ENCODE measurements around the gene SOX21.

Gene SOX21

DNA sequence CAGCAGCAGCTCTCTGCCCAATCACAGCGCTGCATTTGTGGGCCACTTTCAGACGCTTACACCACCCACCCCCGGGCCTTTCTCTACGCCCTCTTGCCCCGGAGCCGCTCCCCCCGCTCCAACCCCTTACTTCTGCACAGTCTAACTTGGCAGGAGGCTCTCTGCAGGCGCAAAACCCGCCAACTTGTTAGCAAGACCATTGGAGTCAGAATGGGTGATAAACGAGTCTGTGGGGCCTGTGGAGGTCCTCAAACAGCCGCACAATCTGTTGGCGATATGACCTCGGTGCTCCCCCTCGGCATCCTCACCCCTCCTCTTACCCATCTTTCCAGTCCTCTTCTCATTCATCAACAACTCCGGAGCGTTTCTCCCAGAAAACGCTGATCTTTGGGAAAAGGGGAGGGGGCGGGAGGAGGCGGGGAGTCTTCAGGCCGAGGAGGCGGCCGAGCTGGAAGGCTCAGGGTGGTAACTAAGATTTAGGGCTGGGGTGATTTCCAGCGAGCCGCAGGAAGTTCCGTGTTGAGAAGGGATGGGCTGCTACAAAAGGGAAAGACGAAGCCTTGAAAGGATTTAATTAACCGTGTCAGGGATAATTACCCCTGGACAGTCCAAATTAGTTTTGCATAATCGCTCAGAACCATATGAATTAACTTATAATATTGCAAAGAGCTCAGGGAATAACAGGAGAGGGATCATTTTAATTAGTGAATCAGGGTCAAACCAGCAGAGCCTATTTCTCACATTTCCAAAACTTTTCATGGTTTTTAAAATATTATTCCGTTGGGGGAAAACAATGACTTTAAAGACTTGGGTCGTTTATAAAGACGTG is 4.1 kb downstream of the SOX21 start:
- H3K27me3 ChIP-seq (ENCODE audit: insufficient read depth, low read length), result peaks cover 95% of the 10 kb centered on the region
- H3K4me3 ChIP-seq (ENCODE audit: low read length), result peak overlapping the region; percentile 77
- H3K4me1 ChIP-seq (ENCODE audit: insufficient read depth, low read length), result peaks cover 48% of the 10 kb centered on the region
- H3K9ac ChIP-seq (ENCODE audit: low read depth, low read length), result peak overlapping the region; percentile 73
- peak overlapping the region; percentile 95; the same call in 1 of the 2 replicates for H3K27ac ChIP-seq (ENCODE audit: low read depth, low read length)
- H3K36me3 ChIP-seq (ENCODE audit: insufficient read depth, low read length), result no peaks in the 10 kb centered on the region
- no peaks in the 10 kb centered on the region for H3K9me3 ChIP-seq (ENCODE audit: insufficient read depth, low read depth, low read length)
- under 1% methylated on average over 30 of the region's 31 CpGs for WGBS

DNA sequence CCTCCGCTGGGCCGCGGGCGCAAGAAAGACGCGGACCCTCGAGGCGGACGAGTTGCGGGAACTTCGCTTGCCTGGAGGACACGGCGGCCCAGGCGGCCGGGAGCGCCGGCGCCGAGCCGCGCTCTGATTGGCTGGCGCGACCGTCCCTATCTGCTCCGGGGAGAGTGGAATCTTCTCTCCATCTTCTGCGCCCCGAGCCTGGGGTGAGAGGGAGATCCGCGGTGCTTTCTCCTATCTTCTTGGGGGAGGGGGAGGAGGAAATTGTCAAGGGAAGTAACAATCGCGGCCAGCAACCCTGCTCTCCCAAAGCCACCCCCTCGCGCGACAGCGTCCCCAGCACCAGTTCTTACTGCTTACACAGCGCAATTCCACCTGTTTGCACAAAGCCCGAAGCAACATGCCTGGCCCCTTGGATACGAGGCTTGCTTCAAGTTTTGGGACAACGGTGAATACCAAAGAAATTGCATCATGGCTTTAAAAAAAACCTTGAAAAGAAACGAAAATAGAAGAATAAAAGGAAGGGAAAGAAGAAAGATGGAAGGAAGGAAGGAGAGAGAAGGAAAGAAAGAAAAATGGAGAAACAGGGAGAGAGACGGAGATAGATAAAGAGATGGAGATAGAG is 4.8 kb downstream of the SOX21 start:
- Histone ChIP-seq H3K36me3 (ENCODE audit: insufficient read depth, low read length) (no peaks in the 10 kb centered on the region), H3K27me3 (ENCODE audit: insufficient read depth, low read length) (peaks cover 95% of the 10 kb centered on the region), H3K9me3 (ENCODE audit: insufficient read depth, low read depth, low read length) (no peaks in the 10 kb centered on the region), H3K4me3 (ENCODE audit: low read length) (peak overlapping the region; percentile 77), H3K4me1 (ENCODE audit: insufficient read depth, low read length) (peaks cover 50% of the 10 kb centered on the region), H3K27ac (ENCODE audit: low read depth, low read length) (peak overlapping the region; percentile 95), H3K9ac (ENCODE audit: low read depth, low read length) (peak overlapping the region; percentile 73)
- under 1% methylated on average over 41 of the region's 41 CpGs for WGBS

DNA sequence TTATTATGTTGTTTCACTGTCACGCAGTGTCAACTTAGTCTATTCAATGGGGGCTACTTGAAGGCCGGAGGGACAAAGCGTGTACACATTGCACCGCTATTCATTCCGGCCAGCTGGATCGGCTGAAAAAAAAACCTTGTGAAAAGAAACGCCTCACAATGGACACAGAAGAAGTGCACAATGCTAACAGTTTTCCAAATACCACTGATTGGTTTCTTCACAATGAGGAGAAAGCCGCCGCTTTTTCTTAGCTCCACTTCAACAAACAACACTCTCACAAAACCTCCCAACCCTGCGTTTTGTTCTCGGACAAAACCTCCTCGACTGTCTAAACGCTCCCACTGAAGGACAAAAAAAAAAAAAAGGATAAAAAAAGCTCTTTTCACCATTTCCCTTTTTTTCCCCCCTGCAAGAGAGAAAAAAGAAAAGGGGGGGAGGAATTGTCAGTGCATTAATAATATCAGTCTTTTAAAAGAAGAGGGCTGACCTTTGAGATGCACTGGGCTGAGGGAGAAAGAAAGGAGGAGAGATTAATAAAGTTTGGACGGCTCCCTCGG is 5.4 kb downstream of the SOX21 start:
- WGBS, result 2% methylated on average over 15 of the region's 15 CpGs
- H3K36me3 ChIP-seq (ENCODE audit: insufficient read depth, low read length), result no peaks in the 10 kb centered on the region
- H3K27me3 ChIP-seq (ENCODE audit: insufficient read depth, low read length), result peaks cover 95% of the 10 kb centered on the region
- peak overlapping the region; percentile 73 for H3K9ac ChIP-seq (ENCODE audit: low read depth, low read length)
- H3K4me3 ChIP-seq (ENCODE audit: low read length), result peak overlapping the region; percentile 77
- H3K27ac ChIP-seq (ENCODE audit: low read depth, low read length), result peak overlapping the region; percentile 95
- no peaks in the 10 kb centered on the region for H3K9me3 ChIP-seq (ENCODE audit: insufficient read depth, low read depth, low read length)
- H3K4me1 ChIP-seq (ENCODE audit: insufficient read depth, low read length), result peaks cover 54% of the 10 kb centered on the region

DNA sequence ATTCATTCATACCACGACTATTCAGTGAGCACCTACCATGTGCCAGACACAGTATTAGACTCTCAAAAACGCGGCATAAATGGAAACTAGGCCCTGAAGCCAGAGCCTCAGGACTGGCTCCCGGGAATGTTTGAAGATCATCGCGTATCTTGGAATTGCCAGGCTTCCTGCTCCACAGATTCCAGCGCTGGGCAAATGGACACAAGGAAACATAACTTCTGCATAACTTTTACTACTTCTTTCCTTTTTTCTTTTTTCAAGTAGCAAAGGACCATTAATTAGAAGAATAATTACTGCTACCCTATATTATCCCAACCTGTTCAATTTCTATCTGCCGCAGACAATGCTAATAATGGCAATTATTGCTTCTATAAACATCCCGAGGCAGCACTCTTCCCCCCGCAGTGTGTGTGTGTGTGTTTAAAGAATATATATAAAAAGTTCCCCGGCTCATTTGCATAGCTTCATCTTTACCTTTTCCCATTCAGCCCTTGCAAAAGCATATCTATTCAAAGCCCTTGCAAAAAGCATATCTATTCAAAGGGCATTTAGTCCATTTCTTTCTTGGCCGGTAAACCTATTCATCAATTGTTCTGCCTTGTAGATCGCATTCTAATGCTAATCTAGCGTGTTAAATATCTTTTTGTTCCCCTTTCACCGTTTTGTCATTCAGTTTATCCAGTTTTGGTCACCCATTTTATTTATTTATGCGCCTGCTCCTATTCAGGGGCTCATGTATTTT is 6.1 kb downstream of the SOX21 start:
- H3K4me3 ChIP-seq (ENCODE audit: low read length), result peak overlapping the region; percentile 77

DNA sequence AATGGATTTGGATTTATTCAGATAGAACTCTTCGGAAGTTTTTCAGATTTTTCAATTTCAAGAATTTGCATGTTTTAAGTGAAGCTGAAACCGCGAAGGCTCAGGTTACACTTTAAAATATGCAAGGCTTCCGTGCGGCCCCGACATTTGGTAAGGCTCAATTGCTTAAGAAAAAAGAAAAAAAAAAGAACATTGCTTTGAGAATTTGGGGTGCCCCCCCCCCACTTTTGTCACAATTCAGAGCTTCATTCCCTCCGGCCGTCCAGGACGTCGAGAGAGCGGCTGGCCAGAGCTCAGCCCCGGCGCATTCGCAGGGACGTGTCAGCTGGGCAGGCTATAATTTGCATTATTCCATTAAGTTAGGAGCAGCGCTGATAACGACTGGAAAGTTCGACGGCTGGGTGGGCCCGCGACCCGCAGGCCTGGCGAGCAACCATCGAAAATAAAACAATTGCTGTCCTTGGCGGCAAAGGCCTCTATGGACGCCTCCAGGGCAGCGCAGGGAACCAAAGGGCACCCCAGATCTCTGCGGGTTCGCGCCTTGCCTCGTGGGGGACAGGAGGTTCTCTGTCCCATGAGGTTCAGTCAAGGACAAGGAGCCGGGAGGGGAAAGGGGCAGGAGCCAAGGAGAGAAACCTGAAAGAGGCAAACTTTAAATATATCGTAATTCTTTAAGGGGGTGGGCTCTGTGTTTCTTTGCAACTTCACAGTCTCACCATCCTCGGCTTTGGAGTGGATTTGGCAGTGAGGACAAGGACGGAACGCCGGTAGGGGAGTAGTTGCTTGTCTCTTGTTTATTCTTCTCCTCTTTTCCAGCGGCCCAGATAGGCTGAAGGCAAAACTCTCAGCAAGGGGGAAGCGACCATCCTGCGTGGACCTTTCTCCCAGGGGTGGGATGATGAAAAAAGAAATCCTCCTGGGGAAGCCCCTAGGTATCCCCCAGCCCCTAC is 7.0 kb downstream of the SOX21 start:
- WGBS, result 4% methylated on average over 37 of the region's 40 CpGs
- peak overlapping the region; percentile 46; the same call in 1 of the 2 replicates for H3K9ac ChIP-seq (ENCODE audit: low read depth, low read length)
- H3K9me3 ChIP-seq (ENCODE audit: insufficient read depth, low read depth, low read length), result no peaks in the 10 kb centered on the region
- H3K4me3 ChIP-seq (ENCODE audit: low read length), result peak overlapping the region; percentile 77
- peaks cover 98% of the 10 kb centered on the region for H3K27me3 ChIP-seq (ENCODE audit: insufficient read depth, low read length)
- peaks cover 55% of the 10 kb centered on the region for H3K4me1 ChIP-seq (ENCODE audit: insufficient read depth, low read length)
- no peaks in the 10 kb centered on the region for H3K36me3 ChIP-seq (ENCODE audit: insufficient read depth, low read length)
- peak overlapping the region; percentile 95; the same call in 1 of the 2 replicates for H3K27ac ChIP-seq (ENCODE audit: low read depth, low read length)

More for the DNA sequence above, 6.1 kb downstream of the SOX21 start:
- Histone ChIP-seq H3K36me3 (ENCODE audit: insufficient read depth, low read length) (no peaks in the 10 kb centered on the region), H3K9ac (ENCODE audit: low read depth, low read length) (no peak overlapping the region; the same call in 1 of the 2 replicates), H3K27me3 (ENCODE audit: insufficient read depth, low read length) (peaks cover 96% of the 10 kb centered on the region), H3K9me3 (ENCODE audit: insufficient read depth, low read depth, low read length) (no peaks in the 10 kb centered on the region), H3K27ac (ENCODE audit: low read depth, low read length) (peak overlapping the region; percentile 95), H3K4me1 (ENCODE audit: insufficient read depth, low read length) (peaks cover 56% of the 10 kb centered on the region)
- WGBS, result 2% methylated on average over 14 of the region's 16 CpGs

DNA sequence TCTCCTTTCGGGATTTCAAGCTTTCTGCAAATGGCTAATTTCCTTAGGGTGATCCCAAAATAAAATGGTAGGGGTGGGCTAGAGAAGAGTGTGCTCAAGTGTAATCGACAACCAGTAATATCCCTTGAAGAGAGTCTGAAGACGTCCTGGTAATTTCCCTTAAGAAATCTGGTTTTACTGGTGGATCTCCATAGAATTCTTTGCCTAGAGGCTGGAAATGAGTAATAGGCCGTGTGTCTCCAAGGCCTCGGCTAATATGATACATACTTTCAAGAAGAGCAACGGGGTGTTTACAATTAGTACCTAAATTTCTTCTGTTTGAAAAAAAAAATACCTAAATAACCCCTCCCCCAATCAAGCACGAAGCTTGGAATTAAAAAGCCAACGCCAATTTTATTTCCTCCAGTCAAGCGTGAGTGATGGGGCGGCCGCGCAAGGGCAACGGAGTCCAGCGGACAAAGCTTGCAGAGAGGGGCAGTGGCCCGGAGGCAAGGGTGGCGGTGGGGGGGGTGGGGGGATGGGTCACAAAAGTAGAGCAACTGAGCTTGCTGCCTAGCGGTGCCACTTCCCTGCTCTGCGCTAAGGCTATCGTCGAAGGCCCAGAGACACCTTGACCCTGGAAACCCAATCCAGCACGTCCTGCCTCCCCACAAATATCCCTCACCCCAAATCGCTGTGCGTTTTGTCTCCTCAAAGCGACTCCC is 7.8 kb downstream of the SOX21 start:
- Histone ChIP-seq H3K4me1 (ENCODE audit: insufficient read depth, low read length) (peaks cover 47% of the 10 kb centered on the region), H3K9me3 (ENCODE audit: insufficient read depth, low read depth, low read length) (no peaks in the 10 kb centered on the region), H3K4me3 (ENCODE audit: low read length) (peak overlapping the region; percentile 77), H3K27me3 (ENCODE audit: insufficient read depth, low read length) (peaks cover 98% of the 10 kb centered on the region), H3K36me3 (ENCODE audit: insufficient read depth, low read length) (no peaks in the 10 kb centered on the region), H3K9ac (ENCODE audit: low read depth, low read length) (no peak overlapping the region), H3K27ac (ENCODE audit: low read depth, low read length) (no peak overlapping the region; the same call in 1 of the 2 replicates)
- WGBS, result 2% methylated on average over 22 of the region's 24 CpGs

DNA sequence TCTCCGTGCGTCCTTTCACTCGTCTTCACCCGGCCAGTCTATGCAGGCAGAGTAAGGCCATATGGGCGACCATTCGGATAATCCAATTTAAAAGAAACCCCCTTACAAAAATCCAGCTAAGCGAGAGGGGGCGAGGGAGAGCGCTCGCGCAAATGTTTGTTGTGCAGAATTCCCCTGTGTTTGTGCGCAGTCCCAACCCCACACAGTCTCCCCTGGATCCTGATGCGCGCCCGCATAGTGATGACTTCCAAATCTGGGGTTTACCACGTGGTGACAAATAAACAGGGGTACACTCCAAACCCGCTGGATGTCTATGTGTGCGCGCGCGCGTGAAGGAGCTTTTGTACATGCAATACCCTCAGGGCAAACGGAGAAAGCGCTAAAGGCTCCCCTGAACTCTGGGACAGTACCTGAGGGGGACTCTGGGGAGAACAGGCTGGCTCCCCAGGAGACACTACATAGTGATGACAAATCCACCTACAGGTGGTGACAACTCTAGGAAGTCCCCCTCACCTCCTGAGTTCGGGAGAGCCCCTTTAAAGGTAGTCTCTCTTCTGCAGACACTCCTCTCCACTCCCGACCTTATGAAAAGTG is 8.5 kb downstream of the SOX21 start:
- peaks cover 98% of the 10 kb centered on the region for H3K27me3 ChIP-seq (ENCODE audit: insufficient read depth, low read length)
- peaks cover 40% of the 10 kb centered on the region for H3K4me1 ChIP-seq (ENCODE audit: insufficient read depth, low read length)
- 3% methylated on average over 26 of the region's 26 CpGs for WGBS
- H3K27ac ChIP-seq (ENCODE audit: low read depth, low read length), result no peak overlapping the region
- no peaks in the 10 kb centered on the region for H3K9me3 ChIP-seq (ENCODE audit: insufficient read depth, low read depth, low read length)
- H3K9ac ChIP-seq (ENCODE audit: low read depth, low read length), result no peak overlapping the region; the same call in 1 of the 2 replicates
- H3K36me3 ChIP-seq (ENCODE audit: insufficient read depth, low read length), result no peaks in the 10 kb centered on the region
- H3K4me3 ChIP-seq (ENCODE audit: low read length), result peak overlapping the region; percentile 56

DNA sequence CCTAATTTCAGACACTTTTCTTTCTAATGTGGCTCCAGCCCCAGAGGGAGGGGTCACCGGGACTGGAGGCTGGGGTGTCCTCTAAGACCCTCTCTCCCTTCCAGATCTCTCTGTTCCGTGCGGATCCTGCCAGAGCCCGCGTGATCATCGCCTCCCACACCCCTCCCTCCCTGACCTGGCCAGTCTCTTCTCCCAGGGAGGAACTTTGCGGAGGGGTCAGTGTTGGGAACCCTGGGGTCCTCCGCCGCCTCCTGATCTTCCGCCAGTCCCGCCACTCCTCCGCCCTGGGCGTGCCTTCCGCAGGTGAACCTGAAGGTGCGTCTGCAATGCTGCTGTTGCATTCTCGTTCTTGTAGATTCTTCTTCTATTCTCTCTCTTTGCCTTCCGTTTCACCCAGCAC is 9.1 kb downstream of the SOX21 start:
- no peaks in the 10 kb centered on the region for H3K9me3 ChIP-seq (ENCODE audit: insufficient read depth, low read depth, low read length)
- H3K27me3 ChIP-seq (ENCODE audit: insufficient read depth, low read length), result peaks cover 96% of the 10 kb centered on the region
- H3K4me3 ChIP-seq (ENCODE audit: low read length), result peak overlapping the region; percentile 56

DNA sequence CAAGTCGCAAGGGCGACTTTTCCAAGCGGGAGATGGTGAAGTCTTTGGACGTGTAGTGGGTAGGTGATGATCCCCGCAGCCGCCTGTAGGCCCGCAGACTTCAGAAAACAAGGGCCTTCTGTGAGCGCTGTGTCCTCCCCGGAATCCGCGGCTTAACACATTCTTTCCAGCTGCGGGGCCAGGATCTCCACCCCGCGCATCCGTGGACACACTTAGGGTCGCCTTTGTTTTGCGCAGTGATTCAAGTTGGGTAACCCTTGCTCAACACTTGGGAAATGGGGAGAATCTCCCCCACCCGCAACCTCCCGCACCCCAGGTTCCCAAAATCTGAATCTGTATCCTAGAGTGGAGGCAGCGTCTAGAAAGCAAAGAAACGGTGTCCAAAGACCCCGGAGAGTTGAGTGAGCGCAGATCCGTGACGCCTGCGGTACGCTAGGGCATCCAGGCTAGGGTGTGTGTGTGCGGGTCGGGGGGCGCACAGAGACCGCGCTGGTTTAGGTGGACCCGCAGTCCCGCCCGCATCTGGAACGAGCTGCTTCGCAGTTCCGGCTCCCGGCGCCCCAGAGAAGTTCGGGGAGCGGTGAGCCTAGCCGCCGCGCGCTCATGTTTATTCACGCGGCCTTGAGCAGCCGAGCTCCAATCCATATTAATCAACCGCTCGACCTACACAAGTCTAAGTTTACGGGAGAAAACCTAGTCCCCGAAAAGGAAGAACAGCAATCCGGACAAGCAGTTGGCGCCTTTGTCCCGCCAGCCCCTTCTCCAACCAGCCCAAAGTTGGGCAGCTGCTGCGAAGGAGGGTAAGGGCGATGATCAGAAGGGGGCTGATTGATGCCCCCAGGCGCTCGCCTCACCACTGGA is 9.9 kb downstream of the SOX21 start:
- peak overlapping the region; percentile 57 for H3K9ac ChIP-seq (ENCODE audit: low read depth, low read length)
- 6% methylated on average over 60 of the region's 60 CpGs for WGBS
- no peaks in the 10 kb centered on the region for H3K36me3 ChIP-seq (ENCODE audit: insufficient read depth, low read length)
- peaks cover 90% of the 10 kb centered on the region for H3K27me3 ChIP-seq (ENCODE audit: insufficient read depth, low read length)
- peak overlapping the region; percentile 56 for H3K4me3 ChIP-seq (ENCODE audit: low read length)
- peaks cover 35% of the 10 kb centered on the region for H3K4me1 ChIP-seq (ENCODE audit: insufficient read depth, low read length)
- H3K27ac ChIP-seq (ENCODE audit: low read depth, low read length), result no peak overlapping the region
- H3K9me3 ChIP-seq (ENCODE audit: insufficient read depth, low read depth, low read length), result no peaks in the 10 kb centered on the region

More for the DNA sequence above, 9.1 kb downstream of the SOX21 start:
- H3K4me1 ChIP-seq (ENCODE audit: insufficient read depth, low read length), result peaks cover 35% of the 10 kb centered on the region
- WGBS, result under 1% methylated on average over 17 of the region's 17 CpGs
- H3K36me3 ChIP-seq (ENCODE audit: insufficient read depth, low read length), result no peaks in the 10 kb centered on the region
- H3K9ac ChIP-seq (ENCODE audit: low read depth, low read length), result peak overlapping the region; percentile 57; the same call in 1 of the 2 replicates
- H3K27ac ChIP-seq (ENCODE audit: low read depth, low read length), result no peak overlapping the region

Data from HUES64 (cell line).